ENCODE measurements around the gene TBC1D1.
A peak's percentile ranks its signal among the peaks of the same experiment; 100 is the strongest.

The TBC1D1 gene

GRCh38 chr4:38072578-38072977 lies 181.7 kb downstream of the TBC1D1 start:
- TF ChIP-seq CTCF (IDR thresholded peaks at IDR 0.05; ENCODE audit: low read depth, low read length, missing control alignments), result no peak
- no peak for DNase-seq (ENCODE audit: extremely low read depth, low read depth)
- H3K4me3 ChIP-seq (replicated peaks; ENCODE audit: low read depth, low read length), result no peak overlapping the region

- H3K4me3 ChIP-seq (replicated peaks; ENCODE audit: low read depth, low read length), result no peak overlapping the region
- TF ChIP-seq CTCF (IDR thresholded peaks at IDR 0.05; ENCODE audit: low read depth, low read length, missing control alignments), result no peak
- no peak for DNase-seq (ENCODE audit: extremely low read depth, low read depth)
Measured at GRCh38 chr4:38073596-38074234, 182.8 kb downstream of the TBC1D1 start.

GRCh38 chr4:38075370-38076152 lies 184.7 kb downstream of the TBC1D1 start:
- no peak overlapping the region for H3K4me3 ChIP-seq (replicated peaks; ENCODE audit: low read depth, low read length)
- TF ChIP-seq CTCF (IDR thresholded peaks at IDR 0.05; ENCODE audit: low read depth, low read length, missing control alignments), result no peak
- DNase-seq (ENCODE audit: extremely low read depth, low read depth), result no peak

GRCh38 chr4:38076153-38076669 lies 185.3 kb downstream of the TBC1D1 start:
- H3K4me3 ChIP-seq (replicated peaks; ENCODE audit: low read depth, low read length), result no peak overlapping the region
- TF ChIP-seq CTCF (IDR thresholded peaks at IDR 0.05; ENCODE audit: low read depth, low read length, missing control alignments), result no peak
- no peak for DNase-seq (ENCODE audit: extremely low read depth, low read depth)

GRCh38 chr4:38077791-38078489 lies 187.1 kb downstream of the TBC1D1 start:
- H3K4me3 ChIP-seq (replicated peaks; ENCODE audit: low read depth, low read length), result no peak overlapping the region
- DNase-seq (ENCODE audit: extremely low read depth, low read depth), result no peak
- TF ChIP-seq CTCF (IDR thresholded peaks at IDR 0.05; ENCODE audit: low read depth, low read length, missing control alignments), result no peak

- no peak overlapping the region for H3K4me3 ChIP-seq (replicated peaks; ENCODE audit: low read depth, low read length)
Measured at GRCh38 chr4:38078590-38079421, 187.9 kb downstream of the TBC1D1 start.

More at GRCh38 chr4:38078590-38079421, 187.9 kb downstream of the TBC1D1 start:
- TF ChIP-seq CTCF (IDR thresholded peaks at IDR 0.05; ENCODE audit: low read depth, low read length, missing control alignments), result no peak
- peak; percentile 31 for DNase-seq (ENCODE audit: extremely low read depth, low read depth)
